HepG2 (cell line): ENCODE measurements around the gene TMEM235. TPM values are rescaled to one million over a fixed set of nuclear protein-coding genes. Genes with fewer than 3 reads are reported as not detected.

Experiments
- KDM5A ChIP-seq: fragments of 200-600 bp; sonication (generic); IDR thresholded peaks from 2 replicates; pipeline ENCODE4 v1.7.0; 2018; ENCODE audit warnings: antibody characterized with exemption, mild to moderate bottlenecking, low read length, borderline replicate concordance
- MEIS2 ChIP-seq: sonication (generic); formaldehyde crosslinking; IDR thresholded peaks from 2 replicates; pipeline ENCODE4 v1.9.0; 2021; ENCODE audit warnings: mild to moderate bottlenecking, missing genetic modification reagents
- PHF21A ChIP-seq: sonication (generic); formaldehyde crosslinking; IDR thresholded peaks from 2 replicates; pipeline ENCODE4 v1.5.0; 2020; ENCODE audit warnings: mild to moderate bottlenecking, missing genetic modification reagents
- SMAD3 ChIP-seq: sonication (generic); formaldehyde crosslinking; IDR thresholded peaks from 2 replicates; pipeline ENCODE4 v1.4.0; 2020; ENCODE audit warnings: missing genetic modification reagents
- ZNF205 ChIP-seq: IDR thresholded peaks from 2 replicates; pipeline ENCODE4 v1.6.1; 2018; ENCODE audit warnings: missing biosample characterization, missing genetic modification reagents
- ZNF230 ChIP-seq: sonication (generic); formaldehyde crosslinking; IDR thresholded peaks from 2 replicates; pipeline ENCODE4 v1.4.0; 2020; ENCODE audit warnings: mild to moderate bottlenecking, missing genetic modification reagents
- ZNF546 ChIP-seq: sonication (generic); formaldehyde crosslinking; conservative IDR thresholded peaks from 2 replicates; pipeline ENCODE4 v1.8.1; 2023; ENCODE audit warnings: mild to moderate bottlenecking, missing genetic modification reagents
- ZNF567 ChIP-seq: sonication (generic); formaldehyde crosslinking; IDR thresholded peaks from 2 replicates; pipeline ENCODE4 v1.8.1; 2023; ENCODE audit warnings: mild to moderate bottlenecking, missing genetic modification reagents, borderline replicate concordance
- ZNF598 ChIP-seq: sonication (generic); formaldehyde crosslinking; IDR thresholded peaks from 2 replicates; pipeline ENCODE4 v1.5.1; 2020; ENCODE audit warnings: mild to moderate bottlenecking, missing genetic modification reagents, borderline replicate concordance
- ZNF780A ChIP-seq: sonication (generic); formaldehyde crosslinking; IDR thresholded peaks from 2 replicates; pipeline ENCODE4 v1.8.0; 2022; ENCODE audit warnings: mild to moderate bottlenecking, missing genetic modification reagents, moderate library complexity
- ZNF850 ChIP-seq: sonication (generic); formaldehyde crosslinking; conservative IDR thresholded peaks from 2 replicates; pipeline ENCODE4 v1.9.0; 2021; ENCODE audit warnings: mild to moderate bottlenecking, missing genetic modification reagents
- polyA plus RNA-seq, 8 experiments: library from polyadenylated mRNA; depleted of rRNA in 3 of 8; stranded (reverse) in 7 of 8; unstranded in 1 of 8; fragments of >200 nt; fragmentation: Illumina TruSeq in 4 of 8; extraction: Trizol in 4 of 8; gene quantifications; 2 replicates each; pipeline versions ENCODE4 v1.2.1 to v1.2.3, GENCODE V29; 2011 to 2016; ENCODE audit warnings: low read depth in 4 of 8, missing spikeins in 1 of 8, mixed read lengths in 1 of 8; ENCODE audit not compliant: insufficient read depth in 1 of 8
- total RNA-seq, 5 experiments: library from RNA; depleted of rRNA; stranded (reverse); fragments of >200 nt; fragmentation: Illumina TruSeq; extraction: Trizol; gene quantifications; 2 replicates each; pipeline ENCODE4 v1.2.3, GENCODE V29; 2016; ENCODE audit warnings: low read depth in 1 of 5
- TF ChIP-seq, protein P1 (sequence below): sonication (generic); formaldehyde crosslinking; IDR thresholded peaks from 2 replicates; pipeline ENCODE4 v1.4.0; 2020; ENCODE audit warnings: missing genetic modification reagents
- TF ChIP-seq, protein P2 (sequence below): sonication (generic); formaldehyde crosslinking; IDR thresholded peaks from 2 replicates; pipeline ENCODE4 v1.5.0; 2020; ENCODE audit warnings: mild to moderate bottlenecking, missing genetic modification reagents, borderline replicate concordance
- TF ChIP-seq, protein P3 (sequence below): sonication (generic); formaldehyde crosslinking; IDR thresholded peaks from 2 replicates; pipeline ENCODE4 v1.8.0; 2022; ENCODE audit warnings: missing genetic modification reagents, mild to moderate bottlenecking, moderate library complexity, borderline replicate concordance
- TF ChIP-seq, protein P4 (sequence below): sonication (generic); formaldehyde crosslinking; IDR thresholded peaks from 2 replicates; pipeline ENCODE4 v1.5.0; 2020; ENCODE audit warnings: missing genetic modification reagents, mild to moderate bottlenecking, borderline replicate concordance
- TF ChIP-seq, protein P5 (sequence below): sonication (generic); formaldehyde crosslinking; IDR thresholded peaks from 2 replicates; pipeline ENCODE4 v1.5.1; 2020; ENCODE audit warnings: missing genetic modification reagents, mild to moderate bottlenecking, borderline replicate concordance

The TMEM235 gene
- total and polyA plus RNA-seq, 2 of the 13 experiments (the other 11 are each of a cell fraction or from before 2014, with no cell fraction given) = not detected

DNA sequence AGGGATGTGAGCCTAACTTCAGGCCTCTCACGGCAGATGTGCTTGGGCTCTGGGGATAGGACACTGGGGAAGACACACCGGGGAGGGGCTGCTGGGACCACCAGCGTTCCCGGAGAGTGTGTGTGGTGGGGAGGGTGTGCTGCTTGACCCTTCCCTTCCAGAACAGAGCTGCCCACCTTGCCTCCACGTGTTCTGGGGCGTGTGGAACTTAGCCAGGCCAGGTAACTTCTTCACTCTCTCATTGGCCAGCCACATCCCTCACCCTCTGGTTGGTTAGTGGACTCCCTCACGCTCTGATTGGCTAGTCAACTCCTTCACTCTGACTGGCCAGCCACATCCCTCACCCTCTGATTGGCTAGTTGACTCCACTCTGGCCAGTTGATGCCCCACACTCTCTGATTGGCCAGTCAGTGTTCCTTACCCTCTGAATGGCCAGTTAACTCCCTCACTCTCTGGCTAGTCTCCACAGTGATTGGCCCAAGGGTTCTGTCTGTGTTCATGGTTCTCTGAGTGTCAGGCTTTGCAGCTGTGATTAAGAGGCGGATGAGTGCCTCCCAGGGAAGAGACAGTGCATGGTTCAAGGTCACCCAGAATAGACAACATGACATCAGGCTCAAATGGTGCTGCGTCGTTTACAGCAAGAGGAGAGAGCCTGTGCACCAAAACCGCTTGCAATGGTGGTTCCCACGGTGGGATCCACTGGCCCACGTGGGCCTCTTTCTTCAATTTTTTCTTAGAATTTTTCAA lies 10.0 kb downstream of the TMEM235 start (continued):
- TF ChIP-seq, protein P1, sequence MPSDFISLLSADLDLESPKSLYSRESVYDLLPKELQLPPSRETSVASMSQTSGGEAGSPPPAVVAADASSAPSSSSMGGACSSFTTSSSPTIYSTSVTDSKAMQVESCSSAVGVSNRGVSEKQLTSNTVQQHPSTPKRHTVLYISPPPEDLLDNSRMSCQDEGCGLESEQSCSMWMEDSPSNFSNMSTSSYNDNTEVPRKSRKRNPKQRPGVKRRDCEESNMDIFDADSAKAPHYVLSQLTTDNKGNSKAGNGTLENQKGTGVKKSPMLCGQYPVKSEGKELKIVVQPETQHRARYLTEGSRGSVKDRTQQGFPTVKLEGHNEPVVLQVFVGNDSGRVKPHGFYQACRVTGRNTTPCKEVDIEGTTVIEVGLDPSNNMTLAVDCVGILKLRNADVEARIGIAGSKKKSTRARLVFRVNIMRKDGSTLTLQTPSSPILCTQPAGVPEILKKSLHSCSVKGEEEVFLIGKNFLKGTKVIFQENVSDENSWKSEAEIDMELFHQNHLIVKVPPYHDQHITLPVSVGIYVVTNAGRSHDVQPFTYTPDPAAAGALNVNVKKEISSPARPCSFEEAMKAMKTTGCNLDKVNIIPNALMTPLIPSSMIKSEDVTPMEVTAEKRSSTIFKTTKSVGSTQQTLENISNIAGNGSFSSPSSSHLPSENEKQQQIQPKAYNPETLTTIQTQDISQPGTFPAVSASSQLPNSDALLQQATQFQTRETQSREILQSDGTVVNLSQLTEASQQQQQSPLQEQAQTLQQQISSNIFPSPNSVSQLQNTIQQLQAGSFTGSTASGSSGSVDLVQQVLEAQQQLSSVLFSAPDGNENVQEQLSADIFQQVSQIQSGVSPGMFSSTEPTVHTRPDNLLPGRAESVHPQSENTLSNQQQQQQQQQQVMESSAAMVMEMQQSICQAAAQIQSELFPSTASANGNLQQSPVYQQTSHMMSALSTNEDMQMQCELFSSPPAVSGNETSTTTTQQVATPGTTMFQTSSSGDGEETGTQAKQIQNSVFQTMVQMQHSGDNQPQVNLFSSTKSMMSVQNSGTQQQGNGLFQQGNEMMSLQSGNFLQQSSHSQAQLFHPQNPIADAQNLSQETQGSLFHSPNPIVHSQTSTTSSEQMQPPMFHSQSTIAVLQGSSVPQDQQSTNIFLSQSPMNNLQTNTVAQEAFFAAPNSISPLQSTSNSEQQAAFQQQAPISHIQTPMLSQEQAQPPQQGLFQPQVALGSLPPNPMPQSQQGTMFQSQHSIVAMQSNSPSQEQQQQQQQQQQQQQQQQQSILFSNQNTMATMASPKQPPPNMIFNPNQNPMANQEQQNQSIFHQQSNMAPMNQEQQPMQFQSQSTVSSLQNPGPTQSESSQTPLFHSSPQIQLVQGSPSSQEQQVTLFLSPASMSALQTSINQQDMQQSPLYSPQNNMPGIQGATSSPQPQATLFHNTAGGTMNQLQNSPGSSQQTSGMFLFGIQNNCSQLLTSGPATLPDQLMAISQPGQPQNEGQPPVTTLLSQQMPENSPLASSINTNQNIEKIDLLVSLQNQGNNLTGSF (CRISPR knock-in tag) = no peak; the same call in 1 of the 2 replicates
- TF ChIP-seq KDM5A (no peak), ZNF850 (CRISPR knock-in tag) (no peak), ZNF598 (peak; percentile 73; the same call in 1 of the 2 replicates), ZNF230 (CRISPR knock-in tag) (peak; percentile 58; the same call in 1 of the 2 replicates), SMAD3 (CRISPR knock-in tag) (peak; percentile 36; the same call in 1 of the 2 replicates), ZNF780A (CRISPR knock-in tag) (no peak), ZNF567 (CRISPR knock-in tag) (no peak), MEIS2 (CRISPR knock-in tag) (0 out of 2 replicates have a peak, but pooled peaks have one; percentile 28), PHF21A (CRISPR knock-in tag) (peak; percentile 77), ZNF205 (CRISPR knock-in tag) (peak; percentile 70; the same call in 1 of the 2 replicates), ZNF546 (no peak)
- TF ChIP-seq, protein P2, sequence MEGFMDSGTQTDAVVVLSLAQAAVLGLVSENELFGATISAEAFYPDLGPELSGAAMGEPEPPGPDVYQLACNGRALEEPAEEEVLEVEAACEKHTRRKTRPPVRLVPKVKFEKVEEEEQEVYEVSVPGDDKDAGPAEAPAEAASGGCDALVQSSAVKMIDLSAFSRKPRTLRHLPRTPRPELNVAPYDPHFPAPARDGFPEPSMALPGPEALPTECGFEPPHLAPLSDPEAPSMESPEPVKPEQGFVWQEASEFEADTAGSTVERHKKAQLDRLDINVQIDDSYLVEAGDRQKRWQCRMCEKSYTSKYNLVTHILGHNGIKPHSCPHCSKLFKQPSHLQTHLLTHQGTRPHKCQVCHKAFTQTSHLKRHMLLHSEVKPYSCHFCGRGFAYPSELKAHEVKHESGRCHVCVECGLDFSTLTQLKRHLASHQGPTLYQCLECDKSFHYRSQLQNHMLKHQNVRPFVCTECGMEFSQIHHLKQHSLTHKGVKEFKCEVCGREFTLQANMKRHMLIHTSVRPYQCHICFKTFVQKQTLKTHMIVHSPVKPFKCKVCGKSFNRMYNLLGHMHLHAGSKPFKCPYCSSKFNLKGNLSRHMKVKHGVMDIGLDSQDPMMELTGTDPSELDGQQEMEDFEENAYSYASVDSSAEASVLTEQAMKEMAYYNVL (CRISPR knock-in tag) = no peak
- TF ChIP-seq, protein P3, sequence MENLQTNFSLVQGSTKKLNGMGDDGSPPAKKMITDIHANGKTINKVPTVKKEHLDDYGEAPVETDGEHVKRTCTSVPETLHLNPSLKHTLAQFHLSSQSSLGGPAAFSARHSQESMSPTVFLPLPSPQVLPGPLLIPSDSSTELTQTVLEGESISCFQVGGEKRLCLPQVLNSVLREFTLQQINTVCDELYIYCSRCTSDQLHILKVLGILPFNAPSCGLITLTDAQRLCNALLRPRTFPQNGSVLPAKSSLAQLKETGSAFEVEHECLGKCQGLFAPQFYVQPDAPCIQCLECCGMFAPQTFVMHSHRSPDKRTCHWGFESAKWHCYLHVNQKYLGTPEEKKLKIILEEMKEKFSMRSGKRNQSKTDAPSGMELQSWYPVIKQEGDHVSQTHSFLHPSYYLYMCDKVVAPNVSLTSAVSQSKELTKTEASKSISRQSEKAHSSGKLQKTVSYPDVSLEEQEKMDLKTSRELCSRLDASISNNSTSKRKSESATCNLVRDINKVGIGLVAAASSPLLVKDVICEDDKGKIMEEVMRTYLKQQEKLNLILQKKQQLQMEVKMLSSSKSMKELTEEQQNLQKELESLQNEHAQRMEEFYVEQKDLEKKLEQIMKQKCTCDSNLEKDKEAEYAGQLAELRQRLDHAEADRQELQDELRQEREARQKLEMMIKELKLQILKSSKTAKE (CRISPR knock-in tag) = no peak
- TF ChIP-seq, protein P4, sequence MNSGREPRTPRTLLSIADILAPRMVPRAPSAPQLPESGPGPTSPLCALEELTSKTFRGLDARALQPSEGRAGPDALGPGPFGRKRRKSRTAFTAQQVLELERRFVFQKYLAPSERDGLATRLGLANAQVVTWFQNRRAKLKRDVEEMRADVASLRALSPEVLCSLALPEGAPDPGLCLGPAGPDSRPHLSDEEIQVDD (CRISPR knock-in tag) = no peak
- TF ChIP-seq, protein P5, sequence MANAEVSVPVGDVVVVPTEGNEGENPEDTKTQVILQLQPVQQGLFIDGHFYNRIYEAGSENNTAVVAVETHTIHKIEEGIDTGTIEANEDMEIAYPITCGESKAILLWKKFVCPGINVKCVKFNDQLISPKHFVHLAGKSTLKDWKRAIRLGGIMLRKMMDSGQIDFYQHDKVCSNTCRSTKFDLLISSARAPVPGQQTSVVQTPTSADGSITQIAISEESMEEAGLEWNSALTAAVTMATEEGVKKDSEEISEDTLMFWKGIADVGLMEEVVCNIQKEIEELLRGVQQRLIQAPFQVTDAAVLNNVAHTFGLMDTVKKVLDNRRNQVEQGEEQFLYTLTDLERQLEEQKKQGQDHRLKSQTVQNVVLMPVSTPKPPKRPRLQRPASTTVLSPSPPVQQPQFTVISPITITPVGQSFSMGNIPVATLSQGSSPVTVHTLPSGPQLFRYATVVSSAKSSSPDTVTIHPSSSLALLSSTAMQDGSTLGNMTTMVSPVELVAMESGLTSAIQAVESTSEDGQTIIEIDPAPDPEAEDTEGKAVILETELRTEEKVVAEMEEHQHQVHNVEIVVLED = peak; percentile 61
